Activated T-helper 1 cell treated with anti-CD3 and anti-CD28 coated beads, Interleukin-12 subunit alpha, Interleukin-12 subunit beta, Interleukin-2, Interleukin-4 antibody, amounts not matched to agents 30 ng/mL and 10 ng/mL and 1 ng/mL, durations not matched to agents 14 hours and 24 hours and 36 hours (primary cell): Measurements from ENCODE around the gene NKX3-2. TPM values are rescaled to one million over a fixed set of nuclear protein-coding genes. Genes with fewer than 3 reads are reported as not detected.
"Not testable (repeated sequence)": the region's sequence is repeated elsewhere in the genome, so short reads cannot be mapped to it uniquely, and the experiment has no call there.

ENCODE experiments used
- DNase-seq: peaks from one replicate; pipeline ENCODE4 v3.0.0; 2021; ENCODE audit warnings: low spot score
- H3K27ac Mint-ChIP-seq: one replicate; pipeline ENCODE4 v1.8.0; 2021; ENCODE audit warnings: mild to moderate bottlenecking, mixed read lengths
- H3K27me3 Mint-ChIP-seq: one replicate; pipeline ENCODE4 v1.8.0; 2022; ENCODE audit warnings: mild to moderate bottlenecking, moderate library complexity, mixed read lengths; ENCODE audit not compliant: insufficient read depth
- H3K36me3 Mint-ChIP-seq: one replicate; pipeline ENCODE4 v1.8.0; 2021; ENCODE audit warnings: low read depth, mixed read lengths
- H3K4me1 Mint-ChIP-seq: one replicate; pipeline ENCODE4 v1.8.0; 2021; ENCODE audit warnings: low read depth, mixed read lengths
- H3K4me3 Mint-ChIP-seq: one replicate; pipeline ENCODE4 v1.8.0; 2021; ENCODE audit warnings: mild to moderate bottlenecking, moderate library complexity, mixed read lengths
- H3K9me3 Mint-ChIP-seq: one replicate; pipeline ENCODE4 v1.8.0; 2021; ENCODE audit warnings: mixed read lengths
- intact Hi-C: fragments of 100-400 bp; cut with micrococcal nuclease; formaldehyde crosslinking; loops from one replicate; pipeline ENCODE4 v1.15.1; 2024
- total RNA-seq: library from RNA; stranded (reverse); gene quantifications from 2 replicates; pipeline ENCODE4 v1.2.3, GENCODE V29; 2022

Gene NKX3-2
- total RNA-seq: not detected in 2 replicates

GRCh38 chr4:13543839-13544605 is at the start of gene NKX3-2:
Gene NKX3-2, minus strand, starts transcription at chr4:13544508. Its CDS starts 94 bp downstream, at chr4:13544414.
- H3K27ac Mint-ChIP-seq: peak within 1 kb of the TSS; percentile 77
- peaks cover 68% of the 10 kb centered on the region for H3K27me3 Mint-ChIP-seq
- intact Hi-C loops: loop anchor here (2.0 to 10.0 kb wide), 2 partner anchors 15 to 429 kb away; no protein-coding TSS in a partner anchor

GRCh38 chr4:13592220-13592619 is 47.9 kb upstream of the NKX3-2 start:
- peaks cover 35% of the 10 kb centered on the region for H3K36me3 Mint-ChIP-seq
- no peak for DNase-seq
- no peaks in the 10 kb centered on the region for H3K4me1 Mint-ChIP-seq
- no peak overlapping the region for H3K4me3 Mint-ChIP-seq
- no peaks in the 10 kb centered on the region for H3K9me3 Mint-ChIP-seq
- intact Hi-C loops: no loop called here
- no peaks in the 10 kb centered on the region for H3K27me3 Mint-ChIP-seq
- no peak overlapping the region for H3K27ac Mint-ChIP-seq

More at GRCh38 chr4:13543839-13544605, at the start of gene NKX3-2:
- H3K4me1 Mint-ChIP-seq: peaks cover 25% of the 10 kb centered on the region
- H3K4me3 Mint-ChIP-seq: peak within 1 kb of the TSS; percentile 83
- H3K36me3 Mint-ChIP-seq: peaks cover 1% of the 10 kb centered on the region
- no peak for DNase-seq
- H3K9me3 Mint-ChIP-seq: no peaks in the 10 kb centered on the region

DNA sequence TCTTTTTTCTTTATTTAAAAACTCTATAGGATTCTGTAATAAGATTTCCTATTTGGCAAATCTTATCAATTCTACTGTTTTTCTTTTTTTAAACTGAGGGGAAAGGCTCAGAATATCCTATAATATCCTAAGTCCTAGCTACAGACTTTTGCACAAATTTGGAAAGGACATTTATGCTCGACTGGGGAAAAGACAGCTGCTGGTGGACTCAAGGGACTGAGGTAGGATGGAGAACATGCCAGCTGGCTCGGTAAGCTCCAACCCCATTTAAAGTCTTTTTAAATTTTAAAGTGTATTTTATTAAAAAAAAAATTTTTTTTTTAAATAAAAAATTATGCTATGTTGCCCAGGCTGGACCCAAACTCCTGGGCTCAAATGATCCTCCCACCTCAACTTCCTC is 46.5 kb upstream of the NKX3-2 start:
- H3K36me3 Mint-ChIP-seq: peaks cover 32% of the 10 kb centered on the region
- H3K27me3 Mint-ChIP-seq: no peaks in the 10 kb centered on the region
- H3K4me3 Mint-ChIP-seq: no peak overlapping the region
- no peaks in the 10 kb centered on the region for H3K4me1 Mint-ChIP-seq
- H3K27ac Mint-ChIP-seq: no peak overlapping the region
- no peak for DNase-seq
- no peaks in the 10 kb centered on the region for H3K9me3 Mint-ChIP-seq
- intact Hi-C loops: no loop called here

- Mint-ChIP-seq H3K4me1 (no peaks in the 10 kb centered on the region), H3K4me3 (no peak overlapping the region), H3K27ac (no peak overlapping the region), H3K36me3 (peaks cover 33% of the 10 kb centered on the region), H3K9me3 (no peaks in the 10 kb centered on the region), H3K27me3 (no peaks in the 10 kb centered on the region)
- no peak for DNase-seq
- intact Hi-C loops: no loop called here
Observed at GRCh38 chr4:13588954-13589353, 44.6 kb upstream of the NKX3-2 start.

- H3K9me3 Mint-ChIP-seq: no peaks in the 10 kb centered on the region
- no peaks in the 10 kb centered on the region for H3K27me3 Mint-ChIP-seq
- no peaks in the 10 kb centered on the region for H3K4me1 Mint-ChIP-seq
- no peak overlapping the region for H3K4me3 Mint-ChIP-seq
- peaks cover 39% of the 10 kb centered on the region for H3K36me3 Mint-ChIP-seq
- H3K27ac Mint-ChIP-seq: no peak overlapping the region
- intact Hi-C loops: no loop called here
- DNase-seq: no peak
Observed at GRCh38 chr4:13584481-13584880, 40.2 kb upstream of the NKX3-2 start.

- intact Hi-C loops: no loop called here
- Mint-ChIP-seq H3K27me3 (no peaks in the 10 kb centered on the region), H3K36me3 (peaks cover 40% of the 10 kb centered on the region), H3K27ac (no peak overlapping the region), H3K4me3 (no peak overlapping the region), H3K9me3 (no peaks in the 10 kb centered on the region), H3K4me1 (no peaks in the 10 kb centered on the region)
- no peak for DNase-seq
Observed at GRCh38 chr4:13580036-13580435, 35.7 kb upstream of the NKX3-2 start.

- H3K27me3 Mint-ChIP-seq: no peaks in the 10 kb centered on the region
- H3K27ac Mint-ChIP-seq: no peak overlapping the region
- H3K4me3 Mint-ChIP-seq: no peak overlapping the region
- H3K9me3 Mint-ChIP-seq: no peaks in the 10 kb centered on the region
- intact Hi-C loops: no loop called here
- DNase-seq: no peak
- no peaks in the 10 kb centered on the region for H3K4me1 Mint-ChIP-seq
- H3K36me3 Mint-ChIP-seq: peaks cover 42% of the 10 kb centered on the region
Observed at GRCh38 chr4:13577660-13578059, 33.4 kb upstream of the NKX3-2 start.

- H3K4me1 Mint-ChIP-seq: no peaks in the 10 kb centered on the region
- no peaks in the 10 kb centered on the region for H3K27me3 Mint-ChIP-seq
- H3K36me3 Mint-ChIP-seq: peaks cover 40% of the 10 kb centered on the region
- no peak for DNase-seq
- intact Hi-C loops: no loop called here
- H3K9me3 Mint-ChIP-seq: no peaks in the 10 kb centered on the region
- no peak overlapping the region for H3K27ac Mint-ChIP-seq
- H3K4me3 Mint-ChIP-seq: no peak overlapping the region
Observed at GRCh38 chr4:13570916-13571315, 26.6 kb upstream of the NKX3-2 start.

DNA sequence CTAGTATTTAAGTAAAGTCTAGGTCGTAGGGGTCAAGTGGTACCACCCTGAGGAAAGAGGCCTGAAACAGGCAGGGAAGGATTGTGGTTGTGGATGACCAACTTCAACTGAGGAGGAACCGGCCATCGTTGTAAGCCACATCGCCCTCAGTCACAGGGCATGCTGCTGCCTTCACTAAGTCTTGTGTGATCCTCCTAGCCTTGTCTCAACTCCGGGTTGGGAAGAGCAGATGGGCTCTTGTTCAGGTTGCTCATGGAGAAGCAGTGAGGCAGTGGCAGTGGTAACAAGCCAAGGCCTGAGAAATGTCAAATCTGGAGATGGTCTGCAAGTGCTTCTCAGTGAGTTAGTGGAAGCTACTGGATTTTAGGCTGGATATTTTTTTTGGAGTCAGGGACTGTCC is 22.8 kb upstream of the NKX3-2 start:
- Mint-ChIP-seq H3K36me3 (peaks cover 32% of the 10 kb centered on the region), H3K4me1 (no peaks in the 10 kb centered on the region)
- intact Hi-C loops: no loop called here

GRCh38 chr4:13562876-13563275 is 18.6 kb upstream of the NKX3-2 start:
- no peak overlapping the region for H3K4me3 Mint-ChIP-seq
- no peak overlapping the region for H3K27ac Mint-ChIP-seq
- H3K36me3 Mint-ChIP-seq: peaks cover 10% of the 10 kb centered on the region
- no peaks in the 10 kb centered on the region for H3K4me1 Mint-ChIP-seq
- intact Hi-C loops: no loop called here
- DNase-seq: no peak
- no peaks in the 10 kb centered on the region for H3K27me3 Mint-ChIP-seq
- H3K9me3 Mint-ChIP-seq: no peaks in the 10 kb centered on the region

More for the DNA sequence above, 22.8 kb upstream of the NKX3-2 start:
- no peak for DNase-seq
- no peaks in the 10 kb centered on the region for H3K27me3 Mint-ChIP-seq
- H3K4me3 Mint-ChIP-seq: no peak overlapping the region
- H3K9me3 Mint-ChIP-seq: no peaks in the 10 kb centered on the region
- H3K27ac Mint-ChIP-seq: no peak overlapping the region

GRCh38 chr4:13561673-13562072 is 17.4 kb upstream of the NKX3-2 start:
- Mint-ChIP-seq H3K27me3 (no peaks in the 10 kb centered on the region), H3K4me1 (no peaks in the 10 kb centered on the region), H3K9me3 (no peaks in the 10 kb centered on the region), H3K4me3 (no peak overlapping the region), H3K27ac (no peak overlapping the region), H3K36me3 (peaks cover 6% of the 10 kb centered on the region)
- DNase-seq: no peak
- intact Hi-C loops: no loop called here

DNA sequence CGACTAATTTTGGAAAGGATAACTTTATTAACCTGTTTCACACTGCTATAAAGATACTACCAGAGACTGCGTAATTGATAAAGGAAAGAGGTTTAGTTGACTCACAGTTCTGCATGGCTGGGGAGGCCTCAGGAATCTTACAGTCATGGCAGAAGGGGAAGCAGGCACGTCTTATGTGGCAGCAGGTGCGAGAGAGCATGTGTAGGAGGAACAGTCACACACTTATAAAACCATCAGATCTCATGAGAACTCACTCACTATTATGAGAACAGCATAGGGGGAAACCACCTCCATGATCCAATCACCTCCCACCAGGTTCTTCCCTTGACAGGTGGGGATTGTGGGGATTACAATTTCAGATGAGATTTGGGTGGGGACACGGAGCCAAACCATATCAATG is 15.8 kb upstream of the NKX3-2 start:
- H3K27ac Mint-ChIP-seq, H3K4me3 Mint-ChIP-seq, H3K27me3 Mint-ChIP-seq, DNase-seq, H3K36me3 Mint-ChIP-seq, H3K4me1 Mint-ChIP-seq, H3K9me3 Mint-ChIP-seq, intact Hi-C loops: not testable (repeated sequence)

DNA sequence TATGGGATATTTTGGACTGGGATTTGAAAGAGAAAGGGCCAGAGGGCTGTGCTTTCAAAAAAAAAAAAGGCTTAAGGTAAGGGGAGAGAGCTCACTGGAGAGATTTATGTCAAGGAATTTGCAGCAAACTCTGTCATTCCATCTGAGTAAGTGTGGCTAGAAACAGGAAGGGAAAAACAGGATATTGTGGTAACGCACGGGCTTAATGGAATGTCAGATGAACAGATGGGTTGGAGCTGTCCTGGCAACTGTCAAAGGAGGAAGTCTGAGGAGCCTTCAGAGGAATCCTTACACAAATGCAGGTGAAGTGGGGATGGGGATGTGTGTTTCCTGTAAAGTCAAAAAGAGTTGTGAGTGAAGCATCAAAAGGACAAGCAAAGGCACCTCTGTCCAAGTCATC is 15.1 kb upstream of the NKX3-2 start:
- no peak for DNase-seq
- H3K4me3 Mint-ChIP-seq: no peak overlapping the region
- H3K27me3 Mint-ChIP-seq: no peaks in the 10 kb centered on the region
- no peaks in the 10 kb centered on the region for H3K4me1 Mint-ChIP-seq
- H3K9me3 Mint-ChIP-seq: no peaks in the 10 kb centered on the region
- no peaks in the 10 kb centered on the region for H3K36me3 Mint-ChIP-seq
- no peak overlapping the region for H3K27ac Mint-ChIP-seq
- intact Hi-C loops: no loop called here

DNA sequence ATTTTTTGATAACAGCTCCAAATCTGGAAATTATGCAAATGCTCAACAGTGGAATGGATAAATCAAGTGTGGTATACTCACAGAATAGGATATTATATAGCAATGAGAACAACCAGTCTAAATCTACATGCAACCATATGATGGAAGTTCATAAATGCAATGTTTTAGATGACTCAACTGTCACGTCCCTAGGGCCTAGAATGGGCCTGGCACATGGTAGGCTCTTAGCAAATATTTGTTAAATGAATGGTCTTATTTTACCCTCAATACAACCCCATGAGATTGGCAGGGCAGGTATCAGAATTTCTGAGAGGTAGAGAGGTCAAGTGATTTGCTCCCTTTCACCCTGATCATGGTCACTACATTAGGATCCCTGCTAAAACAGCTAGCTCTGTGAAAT is 14.6 kb upstream of the NKX3-2 start:
- Mint-ChIP-seq H3K27me3 (no peaks in the 10 kb centered on the region), H3K4me1 (no peaks in the 10 kb centered on the region), H3K36me3 (no peaks in the 10 kb centered on the region), H3K9me3 (no peaks in the 10 kb centered on the region), H3K4me3 (no peak overlapping the region), H3K27ac (no peak overlapping the region)
- intact Hi-C loops: no loop called here
- no peak for DNase-seq
